HG03045 (cell line): ENCODE data around the gene MT1X.

ENCODE experiments used
- ATAC-seq: cut with Tn5 transposase; IDR thresholded peaks from one replicate; pipeline ENCODE4 v1.9.1; 2021; ENCODE audit warnings: mild to moderate bottlenecking, moderate library complexity; ENCODE audit not compliant: unreplicated experiment

The MT1X gene

DNA sequence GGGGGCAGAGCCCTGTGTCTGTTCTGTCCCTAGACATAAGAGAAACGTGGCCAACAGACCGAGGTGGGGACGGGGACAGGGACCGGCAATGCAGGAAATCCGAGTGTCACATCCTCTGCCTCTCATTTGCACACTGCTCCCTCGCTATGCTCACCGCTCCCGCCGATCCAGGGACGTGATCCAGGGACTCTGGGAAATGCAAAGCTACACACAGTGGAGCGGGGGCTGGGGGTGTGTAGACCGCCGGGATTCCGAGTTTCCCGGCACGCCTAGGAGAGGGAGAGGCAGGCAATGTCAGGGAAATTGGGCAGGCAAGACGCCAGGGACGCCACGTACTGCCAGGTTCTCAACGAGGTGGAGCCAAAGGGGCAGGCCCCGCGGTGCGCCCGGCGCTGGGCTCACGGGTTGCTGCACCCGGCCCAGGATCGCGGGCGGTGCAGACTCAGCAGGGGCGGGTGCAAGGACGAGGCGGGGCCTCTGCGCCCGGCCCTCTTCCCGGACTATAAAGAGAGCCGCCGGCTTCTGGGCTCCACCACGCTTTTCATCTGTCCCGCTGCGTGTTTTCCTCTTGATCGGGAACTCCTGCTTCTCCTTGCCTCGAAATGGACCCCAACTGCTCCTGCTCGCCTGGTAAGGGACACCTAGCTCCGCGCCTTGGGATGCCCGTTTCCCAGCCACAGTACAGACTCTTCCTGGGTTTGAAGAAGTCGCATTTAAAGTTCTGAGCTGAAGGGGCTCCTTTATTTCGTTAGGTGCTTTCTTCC, at the start of gene MT1X:
Gene MT1X, plus strand, starts transcription at position 532 of the 764 bp plus-strand sequence. Its CDS starts 71 bp downstream, at position 603.
- ATAC-seq = peak; percentile 98

DNA sequence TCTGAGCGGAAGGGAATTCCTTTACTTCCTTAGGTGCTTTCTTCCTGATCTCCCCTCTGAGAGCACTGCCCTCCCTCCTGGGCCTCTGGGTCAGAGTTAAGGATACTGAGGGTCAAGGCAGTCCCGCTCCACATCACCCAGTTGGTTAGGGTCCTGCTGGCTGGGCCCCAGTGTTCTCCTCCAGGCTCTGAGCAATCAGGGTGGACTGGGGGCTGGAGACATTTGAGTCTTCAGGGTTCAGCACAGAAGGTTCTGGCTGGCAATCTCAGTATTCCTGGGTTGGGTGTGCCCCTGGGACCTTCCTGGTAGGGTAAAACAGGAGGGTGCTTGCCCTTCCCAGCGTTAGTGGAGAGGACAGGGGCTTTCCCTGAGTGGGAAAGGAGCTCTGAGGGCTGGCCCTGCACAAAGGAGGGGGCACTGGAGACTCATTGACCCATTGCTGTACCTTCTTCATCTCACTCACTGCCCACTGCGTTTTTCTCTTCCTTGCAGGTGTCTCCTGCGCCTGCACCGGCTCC, 49.4 kb upstream of the MT1X start:
- no peak for ATAC-seq

DNA sequence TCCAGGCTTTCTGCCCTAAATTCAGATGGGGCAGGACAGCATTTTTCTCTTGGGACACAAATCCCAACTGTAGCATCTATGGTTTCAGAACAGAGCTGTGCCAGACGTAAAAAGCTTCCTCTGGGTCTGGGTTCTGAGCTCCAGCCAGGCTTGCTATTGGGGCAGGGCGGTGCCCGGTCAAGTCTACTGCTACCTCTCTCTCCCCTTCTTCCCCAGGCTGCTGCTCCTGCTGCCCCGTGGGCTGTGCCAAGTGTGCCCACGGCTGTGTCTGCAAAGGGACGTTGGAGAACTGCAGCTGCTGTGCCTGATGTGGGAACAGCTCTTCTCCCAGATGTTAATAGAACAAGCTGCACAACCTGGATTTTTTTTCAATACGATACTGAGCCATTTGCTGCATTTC, 48.7 kb upstream of the MT1X start:
- no peak for ATAC-seq

DNA sequence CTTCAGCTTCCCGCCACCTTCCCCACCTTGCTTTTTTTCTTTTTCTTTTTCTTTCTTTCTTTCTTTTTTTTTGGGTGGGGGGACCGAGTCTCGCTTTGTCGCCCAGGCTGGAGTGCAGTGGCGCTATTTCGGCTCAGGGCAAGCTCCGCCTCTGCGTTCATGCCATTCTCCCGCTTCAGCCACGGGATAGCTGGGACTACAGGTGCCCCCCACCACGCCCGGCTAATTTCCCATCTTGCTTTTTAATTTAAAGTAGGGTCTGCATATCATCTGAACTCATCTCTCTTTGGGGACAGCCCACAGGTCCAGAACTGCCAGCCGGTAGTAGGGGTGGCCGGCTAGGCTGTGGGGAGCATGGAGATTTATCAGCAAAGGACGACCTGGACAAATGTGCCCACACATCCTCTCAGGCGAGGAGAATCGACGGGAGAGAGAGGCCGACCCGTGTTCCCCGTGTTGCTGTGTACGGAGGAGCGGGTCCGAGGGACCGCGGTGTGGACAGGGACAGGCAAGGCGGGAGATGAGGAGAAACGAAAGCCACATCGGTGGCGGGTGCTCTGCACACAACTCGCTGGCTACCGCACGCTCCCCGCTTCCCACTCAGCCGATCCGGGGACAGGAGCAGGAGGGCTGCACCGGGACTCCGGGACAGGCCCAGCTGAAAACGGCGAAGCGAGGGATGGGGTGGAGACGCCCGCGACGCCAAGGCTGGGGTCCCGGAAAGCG, 47.4 kb upstream of the MT1X start:
- no peak for ATAC-seq

DNA sequence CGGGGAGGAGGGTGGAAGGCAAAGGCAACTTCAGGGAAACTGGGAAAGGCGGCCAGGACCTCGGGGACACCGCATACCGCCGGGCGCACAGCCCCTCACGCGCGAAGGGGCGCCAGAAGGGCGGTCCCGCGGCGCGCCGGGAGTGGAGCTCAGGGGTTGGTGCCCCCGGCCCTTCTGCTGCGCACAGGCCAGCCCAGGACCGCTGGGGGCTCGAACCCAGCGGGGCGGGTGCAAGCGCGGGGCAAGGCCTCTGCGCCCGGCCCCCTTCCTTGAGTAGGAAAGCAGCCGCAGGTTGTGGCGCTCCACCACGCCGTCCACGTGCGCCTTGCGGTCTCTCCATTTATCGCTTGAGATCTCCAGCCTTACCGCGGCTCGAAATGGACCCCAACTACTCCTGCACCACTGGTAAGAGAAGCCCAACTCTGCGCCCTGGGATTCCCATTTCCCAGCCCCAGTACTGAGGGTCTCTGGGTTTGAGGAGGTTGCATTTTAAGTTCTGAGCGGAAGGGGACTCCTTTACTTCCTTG, 46.8 kb upstream of the MT1X start:
- ATAC-seq = no peak

DNA sequence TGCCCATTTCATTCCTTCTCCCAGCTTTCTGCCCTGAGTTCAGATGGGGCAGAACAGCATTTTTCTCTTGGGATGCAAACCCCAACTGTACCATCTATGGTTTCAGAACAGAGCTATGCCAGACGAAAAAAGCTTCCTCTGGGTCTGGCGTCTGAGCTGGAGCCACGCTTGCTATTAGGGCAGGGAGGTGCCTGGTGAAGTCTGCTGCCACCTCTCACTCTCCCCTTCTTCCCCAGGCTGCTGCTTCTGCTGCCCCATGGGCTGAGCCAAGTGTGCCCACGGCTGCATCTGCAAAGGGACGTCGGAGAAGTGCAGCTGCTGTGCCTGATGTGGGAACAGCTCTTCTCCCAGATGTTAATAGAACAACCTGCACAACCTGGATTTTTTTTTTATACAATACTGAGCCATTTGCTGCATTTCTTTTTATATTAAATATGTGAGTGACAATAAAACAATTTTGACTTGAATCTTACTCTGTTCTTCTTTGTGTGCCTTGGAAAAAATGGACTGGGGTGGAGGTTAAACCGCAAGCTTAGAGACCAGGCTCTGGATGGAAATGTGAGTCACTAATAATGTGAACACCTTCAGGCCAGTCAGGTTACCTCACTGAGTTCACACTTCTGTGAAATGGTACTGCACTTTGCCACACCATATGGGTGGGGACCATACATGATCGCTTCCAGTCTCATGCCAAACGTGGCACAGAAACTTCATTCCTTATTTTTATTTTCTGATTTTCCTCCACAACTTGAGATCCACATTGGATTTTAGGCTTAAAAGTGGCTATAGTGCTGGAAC, 45.5 kb upstream of the MT1X start:
- no peak for ATAC-seq

DNA sequence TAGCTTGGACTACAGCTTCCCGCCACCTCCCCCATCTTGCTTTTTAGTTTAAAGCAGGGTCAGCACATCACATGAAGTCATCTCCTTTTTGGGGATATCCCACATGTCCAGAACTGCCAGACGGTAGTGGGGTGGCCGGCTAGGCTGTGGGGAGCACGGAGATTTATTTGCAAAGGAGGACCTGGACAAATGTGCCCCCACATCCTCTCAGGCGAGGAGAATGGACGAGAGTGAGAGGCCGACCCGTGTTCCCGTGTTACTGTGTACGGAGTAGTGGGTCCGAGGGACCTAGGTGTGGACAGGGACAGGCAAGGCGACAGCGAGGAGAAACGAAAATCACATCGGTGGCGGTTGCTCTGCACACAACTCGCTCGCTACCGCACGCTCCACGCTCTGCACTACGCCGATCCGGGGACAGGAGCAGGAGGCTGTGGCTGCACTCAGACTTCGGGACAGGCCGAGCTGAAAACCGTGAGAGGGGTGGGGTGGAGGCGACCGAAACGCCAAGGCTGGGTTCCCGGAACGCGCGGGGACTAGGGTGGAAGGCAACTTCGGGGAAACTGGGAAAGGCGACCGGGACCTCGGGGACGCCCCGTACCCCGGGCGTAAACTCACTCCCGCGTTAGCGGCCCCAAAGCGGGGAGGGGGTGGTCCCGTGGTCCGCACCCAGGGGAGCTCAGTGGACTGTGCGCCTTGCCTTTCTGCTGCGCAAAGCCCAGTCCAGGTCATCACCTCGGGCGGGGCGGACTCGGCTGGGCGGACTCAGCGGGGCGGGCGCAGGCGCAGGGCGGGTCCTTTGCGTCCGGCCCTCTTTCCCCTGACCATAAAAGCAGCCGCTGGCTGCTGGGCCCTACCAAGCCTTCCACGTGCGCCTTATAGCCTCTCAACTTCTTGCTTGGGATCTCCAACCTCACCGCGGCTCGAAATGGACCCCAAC, 44.2 kb upstream of the MT1X start, which contains the start of gene MT1A:
Gene MT1A, plus strand, starts transcription at position 853 of the 937 bp plus-strand sequence. Its CDS starts 73 bp downstream, at position 926.
- ATAC-seq = no peak

DNA sequence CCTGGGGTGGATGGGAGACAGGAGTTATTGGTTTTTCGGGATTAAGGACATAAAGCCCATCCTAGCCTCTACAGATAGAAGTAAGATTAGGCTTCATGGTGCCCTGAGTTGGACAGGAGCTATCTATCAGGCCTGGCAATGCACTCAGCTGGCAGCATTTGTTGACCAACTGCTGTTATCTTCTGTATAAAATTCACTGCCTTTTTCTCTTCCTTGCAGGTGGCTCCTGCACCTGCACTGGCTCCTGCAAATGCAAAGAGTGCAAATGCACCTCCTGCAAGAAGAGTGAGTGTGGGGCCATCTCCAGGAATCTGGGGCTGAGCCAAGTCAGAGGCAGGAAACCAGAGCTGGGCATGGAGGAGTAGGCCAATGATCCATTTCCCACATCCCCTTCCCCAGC, 43.2 kb upstream of the MT1X start:
- ATAC-seq = no peak

DNA sequence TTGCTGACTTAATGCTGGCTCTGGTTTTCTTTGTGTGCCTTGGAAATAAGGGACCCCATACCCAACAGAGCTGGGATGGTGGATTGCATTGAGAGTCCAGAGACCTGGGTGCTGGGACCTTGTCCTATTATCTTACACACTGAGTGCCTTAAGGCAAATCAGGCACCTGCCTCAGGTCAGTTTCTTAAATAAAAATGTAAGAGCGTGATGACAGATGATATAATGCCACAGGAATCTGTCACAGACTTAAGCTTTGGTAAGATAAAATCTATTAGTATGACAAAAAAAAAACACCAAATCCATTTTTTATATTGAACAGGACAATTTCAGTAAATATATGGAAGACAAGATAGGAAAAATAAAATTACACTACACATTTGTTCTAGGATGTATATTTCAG, 42.2 kb upstream of the MT1X start:
- no peak for ATAC-seq

DNA sequence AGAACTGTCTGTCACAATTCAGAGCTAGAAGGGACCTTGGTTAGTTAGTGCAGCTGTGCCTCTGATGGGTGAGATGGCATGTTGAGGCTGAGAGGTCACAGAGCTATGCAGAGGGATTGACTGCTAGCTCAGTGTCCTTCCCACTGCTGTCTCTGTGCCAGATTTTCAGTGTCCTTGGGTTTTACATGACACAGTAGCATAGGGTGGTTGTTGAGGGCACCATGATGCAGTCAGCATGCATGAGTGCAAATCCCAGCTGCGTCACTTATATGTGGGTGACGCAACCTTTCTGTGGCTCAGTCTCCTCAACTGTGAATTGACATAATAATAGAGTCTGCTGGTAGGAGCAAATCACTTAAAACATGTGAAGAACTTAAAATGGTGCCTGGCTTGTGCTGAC, 41.1 kb upstream of the MT1X start:
- ATAC-seq = no peak

DNA sequence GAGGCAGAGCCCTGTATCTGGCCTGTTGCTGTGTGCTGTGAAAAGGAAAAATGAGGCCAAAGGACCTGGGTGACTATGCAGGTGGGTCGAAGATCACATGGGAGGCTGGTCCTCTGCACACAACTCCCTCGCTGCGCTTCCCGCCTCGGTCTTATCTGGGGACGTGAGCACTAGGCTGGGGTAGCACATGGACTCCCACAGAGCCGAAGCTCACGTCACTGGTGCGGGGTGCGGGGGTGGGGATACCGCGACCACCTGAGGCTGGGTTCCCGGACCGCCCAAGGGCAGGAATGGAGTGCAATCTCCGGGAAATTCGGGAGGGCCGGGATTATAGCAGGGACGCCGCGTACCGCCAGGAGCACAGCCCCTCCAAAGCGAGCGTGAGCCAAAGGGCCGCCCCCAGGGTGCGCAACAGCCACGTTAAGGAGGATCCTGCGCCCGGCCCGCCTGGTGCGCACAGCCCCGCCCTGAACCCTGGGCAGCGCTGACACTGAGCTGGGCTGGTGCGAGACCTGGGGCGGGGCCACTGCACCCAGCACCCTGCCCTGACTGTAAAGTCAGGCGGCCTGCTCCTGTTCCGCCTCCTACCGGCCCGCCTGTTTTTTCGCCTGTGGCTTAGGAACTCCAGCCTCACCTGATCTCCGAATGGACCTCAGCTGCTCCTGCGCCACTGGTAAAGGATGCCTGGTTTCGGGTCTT, 39.0 kb upstream of the MT1X start:
- ATAC-seq = peak; percentile 61

DNA sequence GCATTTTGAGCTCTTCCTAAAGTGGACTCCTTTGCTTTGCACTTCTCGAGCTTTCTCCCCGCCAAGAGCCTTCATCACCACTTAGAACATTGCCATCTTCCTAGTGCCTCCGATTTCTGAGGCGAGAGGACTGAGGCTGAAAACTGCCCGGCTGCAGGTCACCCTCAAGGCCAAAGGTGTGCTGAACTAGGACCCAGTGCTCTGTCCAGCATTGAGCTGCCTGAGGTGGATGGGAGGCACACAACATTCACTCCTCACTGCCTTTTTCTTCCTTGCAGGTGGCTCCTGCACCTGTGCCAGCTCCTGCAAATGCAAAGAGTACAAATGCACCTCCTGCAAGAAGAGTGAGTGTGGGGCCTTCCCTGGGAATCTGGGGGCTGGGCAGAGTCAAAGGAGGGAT, 38.4 kb upstream of the MT1X start:
- ATAC-seq = no peak

DNA sequence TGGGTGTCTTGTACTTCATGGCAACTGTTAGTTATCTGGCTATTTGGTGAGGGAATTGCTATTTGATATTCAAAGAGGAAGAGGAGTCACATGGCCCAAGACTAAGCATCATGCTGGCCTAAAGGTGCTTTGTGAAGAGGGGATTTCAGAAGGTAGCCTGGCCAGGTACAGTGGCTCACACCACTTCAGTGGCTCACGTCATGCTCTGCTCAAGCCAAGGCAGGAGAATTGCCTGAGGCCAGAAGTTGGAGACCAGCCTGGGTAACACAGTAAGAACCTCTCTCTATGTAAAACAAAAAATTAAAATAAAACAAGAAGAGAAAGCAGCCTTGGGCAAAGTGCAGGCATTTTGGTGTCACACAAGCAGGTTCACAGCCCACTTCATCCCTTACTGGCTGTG, 37.0 kb upstream of the MT1X start:
- no peak for ATAC-seq

DNA sequence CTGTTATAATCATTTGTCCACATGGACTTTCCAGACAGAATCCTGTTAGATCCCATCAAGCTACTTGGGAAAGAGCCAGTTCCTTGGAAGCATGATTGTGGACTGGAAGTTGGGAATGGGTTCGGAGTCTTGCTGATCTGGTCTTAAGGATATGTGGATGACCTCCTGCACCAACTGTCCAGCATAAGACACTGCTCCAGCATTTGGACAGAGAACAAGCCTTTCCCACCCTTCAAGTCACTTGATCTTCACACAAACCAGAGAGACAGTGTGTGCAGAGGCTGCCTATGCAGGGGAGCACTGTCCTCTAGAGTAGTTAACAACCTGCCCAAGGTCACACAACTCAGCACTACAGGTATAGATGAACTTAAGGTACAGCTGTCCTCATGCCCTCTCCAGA, 36.4 kb upstream of the MT1X start:
- no peak for ATAC-seq

DNA sequence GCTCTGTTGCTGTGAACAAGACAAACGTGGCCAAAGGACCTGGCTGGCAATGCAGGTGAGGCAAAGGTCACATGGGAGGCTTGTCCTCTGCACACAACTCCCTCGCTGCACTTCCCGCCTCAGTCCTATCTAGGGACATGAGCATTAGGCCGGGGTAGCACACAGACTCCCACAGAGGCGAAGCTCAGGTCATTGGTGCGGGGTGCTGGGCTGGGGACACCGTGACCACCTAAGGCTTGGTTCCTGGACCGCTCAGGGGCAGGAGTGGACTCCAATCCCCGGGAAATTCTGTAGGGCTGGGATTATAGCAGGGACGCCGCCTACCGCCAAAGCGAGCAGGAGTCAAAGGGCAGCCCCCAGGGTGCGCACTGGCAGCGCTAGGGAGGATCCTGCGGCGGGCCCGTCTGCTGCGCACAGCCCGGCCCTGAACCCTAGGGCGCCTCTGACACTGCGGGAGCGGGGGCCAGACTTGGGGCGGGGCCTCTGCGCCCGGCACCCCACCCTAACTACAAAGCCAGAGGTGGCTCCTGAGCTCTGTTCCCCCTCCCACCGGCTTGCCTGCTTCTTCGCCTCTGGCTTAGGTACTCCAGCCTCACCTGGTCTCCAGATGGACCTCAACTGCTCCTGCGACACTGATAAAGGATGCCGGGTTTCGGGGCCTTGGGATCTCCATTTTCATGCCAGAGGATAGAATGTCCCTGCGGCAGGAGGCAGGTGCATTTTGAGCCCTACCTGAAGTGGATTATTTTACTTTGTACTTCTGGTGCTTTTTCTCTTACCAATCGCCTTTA, 34.4 kb upstream of the MT1X start:
- no peak for ATAC-seq

DNA sequence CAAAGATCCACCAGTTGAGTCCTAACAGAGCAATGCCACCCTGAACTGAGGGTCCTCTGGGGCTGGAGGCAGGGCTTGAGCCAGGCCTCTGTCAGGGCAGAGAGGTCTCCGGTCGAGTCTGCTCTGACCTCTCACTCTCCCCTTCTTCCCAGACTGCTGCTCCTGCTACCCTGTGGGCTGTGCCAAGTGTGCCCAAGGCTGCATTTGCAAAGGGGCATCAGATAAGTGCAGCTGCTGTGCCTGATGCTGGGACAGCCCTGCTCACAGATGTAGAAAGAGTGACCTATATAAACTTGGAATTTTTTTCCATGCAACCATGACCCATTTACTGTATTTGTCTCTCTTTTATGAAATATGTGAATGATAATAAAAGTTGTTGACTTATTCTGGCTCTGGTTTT, 33.0 kb upstream of the MT1X start:
- no peak for ATAC-seq

DNA sequence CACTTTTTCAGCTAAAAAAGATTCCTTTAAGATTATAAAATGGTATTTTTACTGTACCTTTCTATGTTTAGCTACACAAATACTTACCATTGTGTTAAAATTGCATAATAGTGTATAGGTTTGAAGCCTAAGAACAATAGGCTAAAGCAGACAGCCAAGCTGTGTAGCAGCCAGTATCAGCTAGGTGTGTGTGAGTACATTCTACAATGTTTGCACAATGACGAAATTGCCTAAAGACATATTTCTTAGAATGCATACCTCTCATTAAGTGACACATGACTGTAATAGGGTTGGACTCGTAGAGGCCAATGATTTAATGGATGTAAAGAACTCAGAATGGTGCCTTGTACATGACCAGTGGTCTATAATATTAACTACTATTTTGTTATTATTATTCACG, 32.5 kb upstream of the MT1X start:
- ATAC-seq = no peak

DNA sequence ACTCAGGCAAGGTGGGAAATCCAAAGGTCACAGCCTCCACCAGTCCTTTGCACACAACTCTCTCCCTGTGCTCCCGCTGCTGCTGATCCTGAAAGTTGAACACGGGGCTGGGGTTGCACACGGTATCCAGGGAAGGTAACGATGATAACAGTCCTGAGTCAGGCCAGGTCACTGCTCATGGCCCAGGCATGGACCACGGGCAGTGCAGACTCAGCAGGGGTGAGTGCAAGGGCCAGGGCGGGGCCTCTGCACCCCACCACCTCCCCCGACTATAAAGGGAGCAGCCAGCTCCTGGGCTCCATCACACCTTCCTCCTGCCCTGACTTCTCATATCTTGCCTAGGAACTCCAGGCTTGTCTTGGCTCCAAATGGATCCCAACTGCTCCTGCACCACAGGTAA, 30.7 kb upstream of the MT1X start, which contains the start of gene MT1B:
Gene MT1B, plus strand, starts transcription at position 301 of the 400 bp plus-strand sequence. Its CDS starts 68 bp downstream, at position 369.
- ATAC-seq = no peak
